GDM1 (cell line): ENCODE measurements around the gene BAG1.

Source experiments
- DNase-seq: peaks from one replicate; lab custom pipeline; 2025; lab: John Stamatoyannopoulos, UW

The BAG1 gene

DNA sequence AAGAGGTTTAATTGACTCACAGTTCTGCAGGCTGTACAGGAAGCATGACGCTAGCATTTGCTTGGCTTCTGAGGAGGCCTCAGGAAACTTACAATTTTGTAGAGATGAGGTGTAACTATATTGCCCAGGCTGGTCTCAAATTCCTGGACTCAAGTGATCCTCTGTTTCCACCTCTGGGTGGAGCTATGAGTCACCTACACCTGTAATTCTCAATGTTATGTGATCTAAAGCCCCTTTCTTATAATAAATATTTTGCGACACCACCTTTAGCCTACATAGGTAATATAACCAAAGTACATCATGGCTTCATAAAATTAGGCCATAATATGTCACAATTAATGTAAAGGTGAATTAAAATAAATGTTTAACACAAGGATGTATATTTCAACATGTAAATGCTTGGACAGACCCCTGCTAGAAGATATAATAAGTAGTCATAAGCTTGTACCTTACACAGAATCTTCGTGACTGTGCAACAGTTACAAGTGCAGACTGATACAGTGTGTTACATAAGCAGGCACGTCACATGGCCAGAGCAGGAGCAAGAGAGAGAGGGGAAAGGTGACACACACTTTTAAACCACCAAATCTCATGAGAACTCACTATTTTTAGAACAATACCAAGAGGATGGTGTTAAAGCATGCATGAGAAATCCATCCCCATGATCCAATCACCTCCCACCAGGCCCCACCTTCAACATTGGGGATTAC is 54.3 kb downstream of the BAG1 start:
- DNase-seq: no peak

DNA sequence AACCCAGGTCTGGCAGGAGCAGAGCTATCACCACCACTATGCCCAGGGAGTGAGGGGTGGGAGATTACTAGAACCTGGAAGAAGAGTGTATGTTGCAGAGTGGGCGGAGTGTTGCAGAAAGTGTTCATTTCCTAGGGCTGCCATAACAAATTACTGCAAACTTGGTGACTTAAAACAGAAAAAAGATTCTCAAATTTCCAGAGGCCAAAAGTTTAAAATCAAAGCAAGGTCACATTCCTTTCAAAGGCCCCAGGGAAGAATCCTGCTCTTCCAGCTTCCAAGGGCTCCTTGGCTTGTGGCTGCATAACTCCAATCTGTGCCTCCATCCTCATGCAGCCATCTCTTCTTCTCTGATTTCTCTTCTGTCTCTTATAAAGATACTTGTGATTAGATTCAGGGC is 55.1 kb downstream of the BAG1 start:
- DNase-seq: no peak

DNA sequence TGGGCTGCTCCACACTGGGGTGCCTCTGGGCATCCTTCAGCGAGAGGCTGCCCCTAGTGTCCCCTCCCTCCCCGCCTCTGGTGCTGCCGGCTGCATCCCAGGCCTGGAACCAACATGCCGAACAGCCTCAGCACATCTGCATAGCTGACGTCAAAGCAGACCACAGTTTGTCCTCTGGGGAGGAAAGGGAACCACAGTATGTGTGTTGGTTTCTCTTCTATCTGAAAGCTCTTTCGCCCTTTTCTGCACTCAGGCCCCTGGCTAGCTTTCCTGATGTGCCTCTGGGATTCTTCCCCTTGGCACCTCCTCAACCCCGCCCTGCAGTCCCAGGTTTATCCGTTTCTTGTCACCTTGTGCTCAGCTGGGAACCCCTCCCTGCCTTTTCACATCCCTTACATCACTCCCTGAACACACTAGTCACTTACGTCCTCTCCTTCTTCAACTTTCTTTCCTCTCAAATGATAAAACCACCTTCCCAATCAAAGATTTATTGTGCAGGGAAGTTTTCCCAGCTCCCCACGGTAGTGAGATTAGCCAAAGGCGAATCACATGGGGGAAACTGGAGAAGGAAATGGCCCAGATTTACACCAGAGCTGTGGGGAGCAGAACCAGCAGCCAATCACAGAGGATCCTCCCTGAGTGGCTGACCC is 61.8 kb downstream of the BAG1 start:
- no peak for DNase-seq
